ENCODE results near the gene TYK2. TPM values are rescaled to one million over a fixed set of nuclear protein-coding genes. Genes with fewer than 3 reads are reported as not detected.
A peak's percentile ranks its signal among the peaks of the same experiment; 100 is the strongest.

The TYK2 gene
- total and polyA plus RNA-seq, 9 of the 15 experiments (the other 6 are each of a cell fraction or from before 2014, with no cell fraction given), result 15.0 to 182 (median 85.9) TPM

DNA sequence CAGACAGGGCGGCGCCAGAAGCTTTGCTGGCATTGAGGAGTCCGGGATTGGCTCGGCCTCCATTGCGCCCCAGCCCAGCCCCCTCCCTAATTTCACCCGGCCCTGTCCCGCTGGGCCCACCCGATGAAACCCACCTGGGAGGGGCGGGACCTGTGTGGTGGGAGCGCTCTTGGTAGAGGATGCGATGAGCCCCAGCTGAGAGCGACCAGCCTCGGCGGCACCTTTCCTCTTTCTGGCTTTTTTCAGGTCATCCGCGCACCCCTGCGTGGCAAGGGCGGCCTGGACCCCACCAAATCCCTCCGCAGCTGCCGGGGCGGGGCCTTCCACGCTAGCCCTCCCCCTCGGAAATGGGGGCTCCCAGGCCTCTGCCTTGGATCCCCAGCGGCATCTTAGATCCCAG is 70.9 kb downstream of the TYK2 start, which contains the start of gene ZGLP1:
Gene ZGLP1 (minus strand): TSS at position 393 of the 400 bp plus-strand sequence.
- in situ Hi-C loops (cut with MboI), result no loop called here
- CTCF ChIA-PET (ENCODE audit: low intra/inter-chr PET ratio), result no interaction called here
- H3K9ac ChIP-seq (ENCODE audit: insufficient read depth in 1 of 2, low read depth in 2 of 2, low read length in 2 of 2), result peak within 1 kb of the TSS in 1 of 2 experiments; percentile 70; a peak in 2 of 4 replicates
- H3K4me2 ChIP-seq (ENCODE audit: insufficient read depth, low read length), result no peak within 1 kb of the TSS
- no peaks in the 10 kb centered on the region for H3K9me1 ChIP-seq (ENCODE audit: control insufficient read depth, insufficient read depth, low read length)
- no peaks in the 10 kb centered on the region for H3K27me3 ChIP-seq (ENCODE audit: control insufficient read depth in 2 of 2, insufficient read depth in 2 of 2, low read length in 2 of 2)
- H4K20me1 ChIP-seq (replicated peaks; ENCODE audit: control insufficient read depth, insufficient read depth, low read length), result no peaks in the 10 kb centered on the region
- peaks cover 7% of the 10 kb centered on the region; the same call in 2 of the 3 replicates for H3K79me2 ChIP-seq (ENCODE audit: control insufficient read depth, insufficient read depth, low read length)
- WGBS (ENCODE audit: insufficient coverage, low coverage, missing lambda C conversion rate), result 96% methylated on average over 14 of the region's 24 CpGs
- POLR2A ChIA-PET, result interaction anchor here (1.7 kb wide), 1 partner anchor 11 kb away, joined by 4 read pairs; no protein-coding TSS in a partner anchor
- ATAC-seq (no peak), DNase-seq (ENCODE audit: extremely low read depth in 1 of 4, low spot score in 3 of 4) (no peak), FAIRE-seq (no peak)
- peaks cover 18 to 47% of the 10 kb centered on the region in 2 experiments; a peak in 4 of 5 replicates for H3K4me1 ChIP-seq (replicated peaks in 1 of 2; ENCODE audit: control insufficient read depth in 2 of 2, insufficient read depth in 2 of 2, low read length in 2 of 2)
- TF ChIP-seq BRF1 (IDR thresholded peaks at IDR 0.05; ENCODE audit: borderline replicate concordance, extremely low read depth, insufficient read length) (no peak), PTTG1 (tag; IDR thresholded peaks at IDR 0.05; ENCODE audit: low read depth) (no peak), CSDE1 (IDR thresholded peaks at IDR 0.05) (no peak), POLR2G (IDR thresholded peaks at IDR 0.05; ENCODE audit: low read depth, low read length) (peak; percentile 33), NCOA6 (IDR thresholded peaks at IDR 0.05) (no peak), XRCC5 (IDR thresholded peaks at IDR 0.05; ENCODE audit: low read depth, low read length) (no peak)
- TF ChIP-seq, protein P1, sequence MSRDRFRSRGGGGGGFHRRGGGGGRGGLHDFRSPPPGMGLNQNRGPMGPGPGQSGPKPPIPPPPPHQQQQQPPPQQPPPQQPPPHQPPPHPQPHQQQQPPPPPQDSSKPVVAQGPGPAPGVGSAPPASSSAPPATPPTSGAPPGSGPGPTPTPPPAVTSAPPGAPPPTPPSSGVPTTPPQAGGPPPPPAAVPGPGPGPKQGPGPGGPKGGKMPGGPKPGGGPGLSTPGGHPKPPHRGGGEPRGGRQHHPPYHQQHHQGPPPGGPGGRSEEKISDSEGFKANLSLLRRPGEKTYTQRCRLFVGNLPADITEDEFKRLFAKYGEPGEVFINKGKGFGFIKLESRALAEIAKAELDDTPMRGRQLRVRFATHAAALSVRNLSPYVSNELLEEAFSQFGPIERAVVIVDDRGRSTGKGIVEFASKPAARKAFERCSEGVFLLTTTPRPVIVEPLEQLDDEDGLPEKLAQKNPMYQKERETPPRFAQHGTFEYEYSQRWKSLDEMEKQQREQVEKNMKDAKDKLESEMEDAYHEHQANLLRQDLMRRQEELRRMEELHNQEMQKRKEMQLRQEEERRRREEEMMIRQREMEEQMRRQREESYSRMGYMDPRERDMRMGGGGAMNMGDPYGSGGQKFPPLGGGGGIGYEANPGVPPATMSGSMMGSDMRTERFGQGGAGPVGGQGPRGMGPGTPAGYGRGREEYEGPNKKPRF (IDR thresholded peaks at IDR 0.05; ENCODE audit: low read depth, low read length), result no peak
- H3K27ac ChIP-seq (ENCODE audit: extremely low read depth, low read depth, low read length), result no peak within 1 kb of the TSS
- H3K4me3 ChIP-seq, result no peak within 1 kb of the TSS
- peaks cover 37% of the 10 kb centered on the region; the same call in 1 of the 3 replicates for H3K36me3 ChIP-seq (ENCODE audit: control insufficient read depth, insufficient read depth, low read length)
- H3K9me3 ChIP-seq (replicated peaks; ENCODE audit: control insufficient read depth, insufficient read depth, low read depth, low read length), result no peaks in the 10 kb centered on the region
- BruUV-seq (replicated peaks), result no TSS peak
- no peak within 1 kb of the TSS for H2AFZ ChIP-seq (ENCODE audit: low read depth, low read length)
- intact Hi-C loops (cut with micrococcal nuclease), result no loop called here

Data from K562 (cell line).